Lung (tissue), 12 donors: ENCODE measurements around the gene PRKCA. TPM values are rescaled to one million over a fixed set of nuclear protein-coding genes. Genes with fewer than 3 reads are reported as not detected.

ENCODE experiments used
- ATAC-seq: fragments of 200-7000 bp; cut with Tn5 transposase; one replicate; pipeline ENCODE4 v1.9.1; 2020; ENCODE audit warnings: moderate number of reproducible peaks; ENCODE audit not compliant: insufficient read depth, low FRiP score
- DNase-seq, 3 donors: peaks; one replicate each; pipeline ENCODE4 v3.0.0-alpha.2; 2013 to 2017
- H3K27ac ChIP-seq, 2 donors: one replicate each; pipeline ENCODE4 v1.5.1; 2013; ENCODE audit warnings: mild to moderate bottlenecking in 2 of 2, moderate library complexity in 2 of 2, control low read depth in 1 of 2, inconsistent platforms in 1 of 2, low read depth in 1 of 2, low read length in 1 of 2
- H3K27me3 ChIP-seq, 3 donors: one replicate each; pipeline ENCODE4 v1.5.1; 2013; ENCODE audit warnings: low read length in 2 of 3; ENCODE audit not compliant: control insufficient read depth in 3 of 3, insufficient read depth in 3 of 3
- H3K36me3 ChIP-seq, 4 donors: one replicate each; pipeline ENCODE4 v1.5.1; 2013; ENCODE audit warnings: low read length in 4 of 4, mild to moderate bottlenecking in 1 of 4, moderate library complexity in 1 of 4; ENCODE audit not compliant: control insufficient read depth in 4 of 4, insufficient read depth in 4 of 4
- H3K4me1 ChIP-seq, 5 donors: one replicate each; pipeline ENCODE4 v1.5.1; 2013; ENCODE audit warnings: low read length in 5 of 5, mild to moderate bottlenecking in 2 of 5, moderate library complexity in 1 of 5; ENCODE audit not compliant: control insufficient read depth in 5 of 5, insufficient read depth in 5 of 5
- H3K4me3 ChIP-seq: one replicate; pipeline ENCODE4 v1.5.1; 2013; ENCODE audit warnings: mild to moderate bottlenecking, control low read depth, moderate library complexity
- H3K9ac ChIP-seq, 2 donors: one replicate each; pipeline ENCODE4 v1.5.1; 2013; ENCODE audit warnings: low read length in 2 of 2, control low read depth in 1 of 2; ENCODE audit not compliant: insufficient read depth in 1 of 2
- H3K9me3 ChIP-seq, 4 donors: one replicate each; pipeline ENCODE4 v1.5.1; 2013; ENCODE audit warnings: low read length in 3 of 4, mild to moderate bottlenecking in 1 of 4, moderate library complexity in 1 of 4; ENCODE audit not compliant: control insufficient read depth in 4 of 4, insufficient read depth in 3 of 4
- WGBS, 2 donors: extraction: QIAGEN DNeasy Blood & Tissue Kit; methylation state at CpG; one replicate each; pipeline ENCODE4 v1.1.7; 2013; 5-methylcytosine and 5-hydroxymethylcytosine counted together
- polyA plus RNA-seq, 2 donors: library from polyadenylated mRNA; stranded (reverse); fragments of 200-250 nt; gene quantifications; one replicate each; pipeline ENCODE4 v1.2.1, GENCODE V29; 2013
- total RNA-seq, 2 donors: library from RNA; depleted of rRNA in 1 of 2; stranded (reverse); fragments of >200 nt in 1 of 2; gene quantifications; one replicate each; pipeline ENCODE4 v1.2.1, GENCODE V29; 2014 to 2021
- TF ChIP-seq, protein P1 (sequence below): IDR thresholded peaks from 2 replicates; pipeline ENCODE4 v1.5.1; 2012; ENCODE audit warnings: mild to moderate bottlenecking; ENCODE audit errors: control extremely low read depth, extremely low read depth
- donor health status: control.
- donor health status: control.
- donor health status: Bipolar disorder and iron deficiency.
- donor health status: healthy.
- donor health status: DM: yes; HTN: yes; CAD: no.

The PRKCA gene
- total and polyA plus RNA-seq, 4 donors = 3.4 to 34.8 (median 13.8) TPM

- no peak overlapping the region for H3K4me3 ChIP-seq
- no peak overlapping the region for H3K9ac ChIP-seq
- peaks cover 0 to 3% (median 0%) of the 10 kb centered on the region in 3 donors for H3K27me3 ChIP-seq
- no peak overlapping the region for H3K27ac ChIP-seq
- 92 to 93% methylated on average over 1 of the region's 1 CpG for WGBS, 2 donors
- peaks cover 0 to 1% (median 0%) of the 10 kb centered on the region in 5 donors for H3K4me1 ChIP-seq
- DNase-seq = no peak
- TF ChIP-seq, protein P1, sequence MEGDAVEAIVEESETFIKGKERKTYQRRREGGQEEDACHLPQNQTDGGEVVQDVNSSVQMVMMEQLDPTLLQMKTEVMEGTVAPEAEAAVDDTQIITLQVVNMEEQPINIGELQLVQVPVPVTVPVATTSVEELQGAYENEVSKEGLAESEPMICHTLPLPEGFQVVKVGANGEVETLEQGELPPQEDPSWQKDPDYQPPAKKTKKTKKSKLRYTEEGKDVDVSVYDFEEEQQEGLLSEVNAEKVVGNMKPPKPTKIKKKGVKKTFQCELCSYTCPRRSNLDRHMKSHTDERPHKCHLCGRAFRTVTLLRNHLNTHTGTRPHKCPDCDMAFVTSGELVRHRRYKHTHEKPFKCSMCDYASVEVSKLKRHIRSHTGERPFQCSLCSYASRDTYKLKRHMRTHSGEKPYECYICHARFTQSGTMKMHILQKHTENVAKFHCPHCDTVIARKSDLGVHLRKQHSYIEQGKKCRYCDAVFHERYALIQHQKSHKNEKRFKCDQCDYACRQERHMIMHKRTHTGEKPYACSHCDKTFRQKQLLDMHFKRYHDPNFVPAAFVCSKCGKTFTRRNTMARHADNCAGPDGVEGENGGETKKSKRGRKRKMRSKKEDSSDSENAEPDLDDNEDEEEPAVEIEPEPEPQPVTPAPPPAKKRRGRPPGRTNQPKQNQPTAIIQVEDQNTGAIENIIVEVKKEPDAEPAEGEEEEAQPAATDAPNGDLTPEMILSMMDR = no peak
- no peaks in the 10 kb centered on the region for H3K36me3 ChIP-seq
- peaks cover 0 to 7% (median 2%) of the 10 kb centered on the region in 4 donors for H3K9me3 ChIP-seq
- ATAC-seq = no peak
Observed at GRCh38 chr17:66817750-66818149, 515.3 kb downstream of the PRKCA start.

GRCh38 chr17:66819466-66819865, 517.1 kb downstream of the PRKCA start:
- H3K36me3 ChIP-seq = no peaks in the 10 kb centered on the region
- 87 to 88% methylated on average over 6 of the region's 6 CpGs for WGBS, 2 donors
- TF ChIP-seq, protein P1 = no peak
- peaks cover 0 to 7% (median 2%) of the 10 kb centered on the region in 4 donors for H3K9me3 ChIP-seq
- H3K4me1 ChIP-seq = peaks cover 0 to 1% (median 0%) of the 10 kb centered on the region in 5 donors
- no peak overlapping the region for H3K4me3 ChIP-seq
- no peak overlapping the region for H3K27ac ChIP-seq
- H3K27me3 ChIP-seq = no peaks in the 10 kb centered on the region
- ATAC-seq = no peak
- no peak overlapping the region for H3K9ac ChIP-seq
- no peak for DNase-seq

GRCh38 chr17:66822009-66822408, 519.6 kb downstream of the PRKCA start:
- H3K27ac ChIP-seq = no peak overlapping the region
- H3K9me3 ChIP-seq = peaks cover 0 to 10% (median 2%) of the 10 kb centered on the region in 4 donors
- no peak overlapping the region for H3K4me3 ChIP-seq
- H3K36me3 ChIP-seq = no peaks in the 10 kb centered on the region
- ATAC-seq (no peak), DNase-seq (no peak)
- H3K4me1 ChIP-seq = peaks cover 0 to 1% (median 0%) of the 10 kb centered on the region in 5 donors
- WGBS, 2 donors = 72 to 82% methylated on average over 8 of the region's 8 CpGs
- TF ChIP-seq, protein P1 = no peak
- no peaks in the 10 kb centered on the region for H3K27me3 ChIP-seq
- no peak overlapping the region for H3K9ac ChIP-seq

DNA sequence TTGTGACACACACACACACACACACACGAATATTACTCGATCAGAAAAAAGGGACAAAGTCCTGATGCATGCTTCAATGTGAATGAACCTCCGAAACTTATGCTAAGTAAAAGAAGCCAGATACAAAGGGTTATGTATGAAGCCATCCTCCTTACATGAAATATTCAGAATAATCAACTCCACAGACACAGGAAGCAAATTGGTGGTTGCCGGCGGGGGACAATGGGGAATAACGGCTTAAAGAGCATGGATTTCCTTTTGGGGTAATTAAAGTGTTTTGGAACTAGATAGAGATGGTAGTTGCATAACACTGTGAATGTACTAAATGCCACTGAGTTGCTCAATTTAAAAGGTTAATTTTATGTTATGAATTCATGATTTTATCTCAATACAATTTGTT, 524.4 kb downstream of the PRKCA start:
- H3K4me3 ChIP-seq = no peak overlapping the region
- TF ChIP-seq, protein P1 = no peak
- H3K4me1 ChIP-seq = peaks cover 0 to 11% (median 3%) of the 10 kb centered on the region in 5 donors
- H3K9ac ChIP-seq = no peak overlapping the region
- 72% methylated on average over 6 of the region's 6 CpGs for WGBS, 2 donors
- no peak overlapping the region for H3K27ac ChIP-seq
- ATAC-seq (no peak), DNase-seq (no peak)
- H3K9me3 ChIP-seq = peaks cover 0 to 3% (median 0%) of the 10 kb centered on the region in 4 donors
- no peaks in the 10 kb centered on the region for H3K36me3 ChIP-seq
- no peaks in the 10 kb centered on the region for H3K27me3 ChIP-seq
